ENCODE measurements around the gene CRISPLD2. TPM values are rescaled to one million over a fixed set of nuclear protein-coding genes. Genes with fewer than 3 reads are reported as not detected.

The CRISPLD2 gene, protein sequence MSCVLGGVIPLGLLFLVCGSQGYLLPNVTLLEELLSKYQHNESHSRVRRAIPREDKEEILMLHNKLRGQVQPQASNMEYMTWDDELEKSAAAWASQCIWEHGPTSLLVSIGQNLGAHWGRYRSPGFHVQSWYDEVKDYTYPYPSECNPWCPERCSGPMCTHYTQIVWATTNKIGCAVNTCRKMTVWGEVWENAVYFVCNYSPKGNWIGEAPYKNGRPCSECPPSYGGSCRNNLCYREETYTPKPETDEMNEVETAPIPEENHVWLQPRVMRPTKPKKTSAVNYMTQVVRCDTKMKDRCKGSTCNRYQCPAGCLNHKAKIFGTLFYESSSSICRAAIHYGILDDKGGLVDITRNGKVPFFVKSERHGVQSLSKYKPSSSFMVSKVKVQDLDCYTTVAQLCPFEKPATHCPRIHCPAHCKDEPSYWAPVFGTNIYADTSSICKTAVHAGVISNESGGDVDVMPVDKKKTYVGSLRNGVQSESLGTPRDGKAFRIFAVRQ
- 10 to 100 TPM; 12.7 to 15.8 TPM for total RNA-seq
- polyA plus RNA-seq (ENCODE audit: insufficient read length in 2 of 2): 1 to 10 TPM; 3.4 to 3.8 TPM
- long read RNA-seq, donor 1, full-length matches to known transcripts: 1 of 1 reads
- long read RNA-seq, donor 1, partial matches to known transcripts: 0 of 1 reads
- long read RNA-seq, donor 1, other reads (novel, unspliced or antisense): 0 of 1 reads
- long read RNA-seq, donor 2: 0 reads
- long read RNA-seq, donor 3, full-length matches to known transcripts: 2 of 2 reads
- long read RNA-seq, donor 3, partial matches to known transcripts: 0 of 2 reads
- long read RNA-seq, donor 3, other reads (novel, unspliced or antisense): 0 of 2 reads
- long read RNA-seq, donor 4, full-length matches to known transcripts: 1 of 1 reads
- long read RNA-seq, donor 4, partial matches to known transcripts: 0 of 1 reads
- long read RNA-seq, donor 4, other reads (novel, unspliced or antisense): 0 of 1 reads

DNA sequence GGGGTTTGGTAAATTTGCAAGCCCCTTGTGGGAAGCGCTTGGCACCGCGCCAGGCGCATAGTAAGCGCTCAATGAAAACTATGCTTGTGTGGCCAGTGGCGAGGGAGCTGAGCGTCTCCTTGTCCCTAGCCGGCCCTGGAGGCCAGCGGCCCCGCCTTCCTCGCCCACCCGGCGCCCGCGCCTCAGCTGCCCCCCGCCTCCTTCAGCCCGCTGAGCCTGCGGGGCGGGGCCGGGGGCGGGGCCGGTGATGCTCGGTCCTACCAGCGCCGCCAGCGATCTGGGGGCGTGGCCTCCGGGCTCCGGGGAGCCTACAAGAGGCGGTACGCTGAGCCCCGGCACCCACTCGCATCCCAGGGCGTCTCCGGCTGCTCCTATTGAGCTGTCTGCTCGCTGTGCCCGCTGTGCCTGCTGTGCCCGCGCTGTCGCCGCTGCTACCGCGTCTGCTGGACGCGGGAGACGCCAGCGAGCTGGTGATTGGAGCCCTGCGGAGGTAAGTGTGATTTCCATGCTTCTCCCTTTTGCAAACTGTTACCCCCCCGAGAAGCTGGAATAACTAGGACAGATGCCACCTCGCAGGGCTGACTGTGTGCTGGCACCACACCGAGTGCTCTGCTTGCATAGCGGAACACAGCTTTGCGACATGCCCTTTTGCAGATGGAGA is at the start of gene CRISPLD2:
Gene CRISPLD2, plus strand, starts transcription at position 342 of the 661 bp plus-strand sequence. CDS start 18,511 bp downstream, outside the sequence.
- peaks cover 7% of the 10 kb centered on the region for H3K27me3 ChIP-seq (ENCODE audit: control insufficient read depth, insufficient read depth, low read length)
- H3K27ac ChIP-seq (ENCODE audit: low read depth, low read length): no peak within 1 kb of the TSS
- DNase-seq (ENCODE audit: low read depth in 4 of 6, low spot score in 6 of 6): peak; percentile 73 to 98 (median 83)

DNA sequence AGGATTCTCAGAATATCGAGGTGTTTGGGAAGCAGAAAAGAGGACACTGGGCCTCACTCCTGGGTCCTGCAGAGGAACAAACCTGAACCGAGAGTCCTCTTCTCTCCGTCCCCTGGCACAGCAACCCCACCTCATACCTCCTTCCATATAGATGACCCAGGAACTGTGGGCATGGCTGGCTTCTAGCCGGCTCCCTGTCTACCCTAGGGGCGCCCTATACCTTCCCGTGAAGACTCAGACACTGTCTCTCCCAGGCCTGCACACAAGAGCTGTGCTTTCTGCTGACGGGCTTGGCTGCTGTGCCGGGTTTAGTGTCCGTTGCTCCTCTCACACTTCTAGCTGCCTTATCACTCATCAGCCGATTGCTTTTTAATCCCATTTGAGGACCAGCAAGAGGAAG is 46.5 kb upstream of the CRISPLD2 start:
- no peak overlapping the region for H3K27ac ChIP-seq (ENCODE audit: low read depth, low read length)
- H3K9me3 ChIP-seq (ENCODE audit: control insufficient read depth, insufficient read depth, low read length): no peaks in the 10 kb centered on the region
- no peaks in the 10 kb centered on the region for H3K4me1 ChIP-seq (ENCODE audit: control insufficient read depth, insufficient read depth, low read length)
- DNase-seq (ENCODE audit: low read depth in 4 of 6, low spot score in 6 of 6): no peak
- H3K27me3 ChIP-seq (ENCODE audit: control insufficient read depth, insufficient read depth, low read length): no peaks in the 10 kb centered on the region
- H3K4me3 ChIP-seq (ENCODE audit: low read depth, low read length): no peak overlapping the region
- H3K36me3 ChIP-seq (ENCODE audit: control insufficient read depth, insufficient read depth, low read length): peaks cover 63% of the 10 kb centered on the region
- WGBS (ENCODE audit: insufficient coverage): 88% methylated on average over 10 of the region's 10 CpGs

More for the DNA sequence above, at the start of gene CRISPLD2:
- 2% methylated on average over 53 of the region's 53 CpGs for WGBS (ENCODE audit: insufficient coverage)
- no peaks in the 10 kb centered on the region for H3K9me3 ChIP-seq (ENCODE audit: control insufficient read depth, insufficient read depth, low read length)
- H3K4me1 ChIP-seq (ENCODE audit: control insufficient read depth, insufficient read depth, low read length): peaks cover 23% of the 10 kb centered on the region
- H3K36me3 ChIP-seq (ENCODE audit: control insufficient read depth, insufficient read depth, low read length): no peaks in the 10 kb centered on the region
- H3K4me3 ChIP-seq (ENCODE audit: low read depth, low read length): peak within 1 kb of the TSS; percentile 52

DNA sequence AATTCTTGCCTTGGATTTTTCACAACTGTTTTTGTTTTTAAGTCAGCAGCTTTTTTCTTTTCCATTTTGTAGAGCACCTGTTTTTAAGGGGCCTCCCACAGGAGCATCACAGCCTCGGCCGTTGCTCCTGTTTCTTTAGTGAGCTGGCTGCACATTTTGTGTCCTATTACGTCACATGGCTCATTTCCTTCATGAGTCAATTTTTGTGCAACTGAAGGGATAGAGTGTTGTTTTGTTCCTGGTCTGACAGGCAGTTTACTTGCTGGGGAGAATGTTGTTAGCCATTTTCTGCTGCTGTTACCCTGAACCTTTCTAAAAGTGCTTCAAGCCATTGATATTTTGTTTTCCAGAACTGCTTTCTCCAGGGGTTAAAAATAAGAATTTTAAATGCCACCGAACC is 45.0 kb upstream of the CRISPLD2 start:
- H3K27ac ChIP-seq (ENCODE audit: low read depth, low read length): no peak overlapping the region
- H3K36me3 ChIP-seq (ENCODE audit: control insufficient read depth, insufficient read depth, low read length): peaks cover 59% of the 10 kb centered on the region
- no peaks in the 10 kb centered on the region for H3K27me3 ChIP-seq (ENCODE audit: control insufficient read depth, insufficient read depth, low read length)
- no peak overlapping the region for H3K4me3 ChIP-seq (ENCODE audit: low read depth, low read length)
- no peaks in the 10 kb centered on the region for H3K9me3 ChIP-seq (ENCODE audit: control insufficient read depth, insufficient read depth, low read length)
- no peak for DNase-seq (ENCODE audit: low read depth in 4 of 6, low spot score in 6 of 6)
- no peaks in the 10 kb centered on the region for H3K4me1 ChIP-seq (ENCODE audit: control insufficient read depth, insufficient read depth, low read length)
- WGBS (ENCODE audit: insufficient coverage): 56% methylated on average over 3 of the region's 4 CpGs

DNA sequence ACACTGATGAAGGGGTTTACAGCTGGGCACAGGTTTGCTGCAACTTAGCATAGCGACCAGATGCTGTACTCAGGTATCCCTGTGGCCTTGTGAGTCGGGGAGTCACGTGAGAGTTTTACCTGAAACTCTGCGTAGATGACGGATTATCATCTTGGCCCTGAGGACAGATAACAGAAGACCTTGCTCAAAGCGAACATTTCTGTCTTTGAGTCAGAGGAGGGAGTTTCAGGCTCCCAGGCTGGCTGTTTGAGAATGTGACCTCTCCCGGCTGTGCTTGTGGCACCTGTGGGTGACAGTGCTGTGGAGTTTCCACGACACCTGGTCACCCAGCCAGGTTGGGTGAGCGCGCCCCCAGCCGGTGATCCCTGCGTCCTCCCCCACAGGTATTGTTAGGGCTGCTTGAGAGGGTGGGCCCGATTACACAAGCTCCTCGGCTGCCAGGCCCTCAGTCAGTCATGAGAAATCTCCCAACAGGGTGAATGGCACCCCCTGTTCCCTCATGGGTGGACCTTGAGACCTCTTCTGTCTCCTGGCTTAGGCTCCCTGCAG is 44.4 kb upstream of the CRISPLD2 start:
- H3K36me3 ChIP-seq (ENCODE audit: control insufficient read depth, insufficient read depth, low read length): peaks cover 62% of the 10 kb centered on the region
- H3K27ac ChIP-seq (ENCODE audit: low read depth, low read length): no peak overlapping the region
- no peaks in the 10 kb centered on the region for H3K9me3 ChIP-seq (ENCODE audit: control insufficient read depth, insufficient read depth, low read length)
- H3K4me3 ChIP-seq (ENCODE audit: low read depth, low read length): no peak overlapping the region
- WGBS (ENCODE audit: insufficient coverage): 89% methylated on average over 9 of the region's 14 CpGs
- H3K27me3 ChIP-seq (ENCODE audit: control insufficient read depth, insufficient read depth, low read length): no peaks in the 10 kb centered on the region
- DNase-seq (ENCODE audit: low read depth in 4 of 6, low spot score in 6 of 6): no peak
- no peaks in the 10 kb centered on the region for H3K4me1 ChIP-seq (ENCODE audit: control insufficient read depth, insufficient read depth, low read length)

DNA sequence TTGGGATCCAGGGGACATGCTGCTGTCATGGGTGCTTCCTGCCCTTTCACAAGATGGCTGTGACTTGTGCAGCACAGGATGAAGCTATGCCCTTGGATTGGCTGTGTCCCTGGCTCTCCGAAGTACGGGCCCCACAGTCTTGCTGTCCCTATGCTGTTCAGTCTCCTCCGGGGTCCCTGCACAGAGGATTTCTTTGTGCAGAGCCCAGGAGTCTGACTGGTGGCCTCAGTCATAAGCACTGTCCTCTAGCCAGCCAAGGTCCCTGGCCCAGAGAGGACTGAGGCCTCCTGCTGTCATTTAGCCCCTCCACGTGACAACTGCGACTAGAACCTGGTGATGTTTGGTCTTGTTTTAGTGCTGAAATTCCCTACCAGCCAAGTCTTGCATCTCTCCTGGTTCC is 42.4 kb upstream of the CRISPLD2 start:
- H3K4me3 ChIP-seq (ENCODE audit: low read depth, low read length): no peak overlapping the region
- DNase-seq (ENCODE audit: low read depth in 4 of 6, low spot score in 6 of 6): no peak
- H3K36me3 ChIP-seq (ENCODE audit: control insufficient read depth, insufficient read depth, low read length): peaks cover 58% of the 10 kb centered on the region
- H3K27me3 ChIP-seq (ENCODE audit: control insufficient read depth, insufficient read depth, low read length): no peaks in the 10 kb centered on the region
- no peaks in the 10 kb centered on the region for H3K9me3 ChIP-seq (ENCODE audit: control insufficient read depth, insufficient read depth, low read length)
- peaks cover 6% of the 10 kb centered on the region for H3K4me1 ChIP-seq (ENCODE audit: control insufficient read depth, insufficient read depth, low read length)
- no peak overlapping the region for H3K27ac ChIP-seq (ENCODE audit: low read depth, low read length)
- 68% methylated on average over 3 of the region's 5 CpGs for WGBS (ENCODE audit: insufficient coverage)

DNA sequence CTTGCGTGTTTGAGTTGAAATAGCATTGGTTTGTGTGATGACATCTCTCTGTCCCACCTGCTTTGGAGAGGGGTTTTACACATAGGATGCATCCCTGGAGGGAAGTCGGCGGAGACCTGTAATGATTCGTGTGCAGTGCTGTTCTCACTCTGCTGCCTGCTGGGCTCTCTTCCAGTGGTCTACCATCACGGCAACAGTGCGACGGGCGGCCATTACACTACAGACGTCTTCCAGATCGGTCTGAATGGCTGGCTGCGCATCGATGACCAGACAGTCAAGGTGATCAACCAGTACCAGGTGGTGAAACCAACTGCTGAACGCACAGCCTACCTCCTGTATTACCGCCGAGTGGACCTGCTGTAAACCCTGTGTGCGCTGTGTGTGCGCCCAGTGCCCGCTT is 41.1 kb upstream of the CRISPLD2 start:
- H3K4me3 ChIP-seq (ENCODE audit: low read depth, low read length): no peak overlapping the region
- 98% methylated on average over 14 of the region's 18 CpGs for WGBS (ENCODE audit: insufficient coverage)
- no peak for DNase-seq (ENCODE audit: low read depth in 4 of 6, low spot score in 6 of 6)
- no peak overlapping the region for H3K27ac ChIP-seq (ENCODE audit: low read depth, low read length)
- peaks cover 6% of the 10 kb centered on the region for H3K4me1 ChIP-seq (ENCODE audit: control insufficient read depth, insufficient read depth, low read length)
- H3K27me3 ChIP-seq (ENCODE audit: control insufficient read depth, insufficient read depth, low read length): no peaks in the 10 kb centered on the region
- peaks cover 51% of the 10 kb centered on the region for H3K36me3 ChIP-seq (ENCODE audit: control insufficient read depth, insufficient read depth, low read length)
- H3K9me3 ChIP-seq (ENCODE audit: control insufficient read depth, insufficient read depth, low read length): no peaks in the 10 kb centered on the region

DNA sequence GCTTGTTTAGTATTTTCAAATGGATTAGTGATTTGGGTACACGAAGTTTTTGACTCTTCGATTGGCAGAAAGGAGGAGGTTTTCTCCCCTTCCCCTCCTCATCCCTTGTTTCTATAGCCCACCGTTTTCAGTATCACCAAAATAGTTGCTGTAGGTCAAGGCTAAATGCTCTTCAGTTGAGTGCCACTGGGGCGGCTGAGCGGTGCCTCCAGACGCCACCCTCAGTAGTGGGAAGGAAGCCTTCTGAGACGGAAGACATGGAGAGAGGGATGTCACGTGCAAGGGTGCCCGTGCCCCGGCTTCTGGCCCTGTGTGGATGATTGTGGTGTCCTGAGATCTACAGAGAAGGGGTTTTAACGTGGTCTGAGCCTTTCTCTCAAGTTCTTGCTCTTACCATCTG is 39.7 kb upstream of the CRISPLD2 start:
- Histone ChIP-seq H3K4me3 (ENCODE audit: low read depth, low read length) (no peak overlapping the region), H3K27me3 (ENCODE audit: control insufficient read depth, insufficient read depth, low read length) (no peaks in the 10 kb centered on the region), H3K36me3 (ENCODE audit: control insufficient read depth, insufficient read depth, low read length) (peaks cover 39% of the 10 kb centered on the region), H3K4me1 (ENCODE audit: control insufficient read depth, insufficient read depth, low read length) (peaks cover 6% of the 10 kb centered on the region), H3K9me3 (ENCODE audit: control insufficient read depth, insufficient read depth, low read length) (no peaks in the 10 kb centered on the region), H3K27ac (ENCODE audit: low read depth, low read length) (no peak overlapping the region)
- 96% methylated on average over 8 of the region's 11 CpGs for whole genome bisulfite sequencing (ENCODE audit: insufficient coverage)
- DNase-seq (ENCODE audit: low read depth in 4 of 6, low spot score in 6 of 6): no peak

DNA sequence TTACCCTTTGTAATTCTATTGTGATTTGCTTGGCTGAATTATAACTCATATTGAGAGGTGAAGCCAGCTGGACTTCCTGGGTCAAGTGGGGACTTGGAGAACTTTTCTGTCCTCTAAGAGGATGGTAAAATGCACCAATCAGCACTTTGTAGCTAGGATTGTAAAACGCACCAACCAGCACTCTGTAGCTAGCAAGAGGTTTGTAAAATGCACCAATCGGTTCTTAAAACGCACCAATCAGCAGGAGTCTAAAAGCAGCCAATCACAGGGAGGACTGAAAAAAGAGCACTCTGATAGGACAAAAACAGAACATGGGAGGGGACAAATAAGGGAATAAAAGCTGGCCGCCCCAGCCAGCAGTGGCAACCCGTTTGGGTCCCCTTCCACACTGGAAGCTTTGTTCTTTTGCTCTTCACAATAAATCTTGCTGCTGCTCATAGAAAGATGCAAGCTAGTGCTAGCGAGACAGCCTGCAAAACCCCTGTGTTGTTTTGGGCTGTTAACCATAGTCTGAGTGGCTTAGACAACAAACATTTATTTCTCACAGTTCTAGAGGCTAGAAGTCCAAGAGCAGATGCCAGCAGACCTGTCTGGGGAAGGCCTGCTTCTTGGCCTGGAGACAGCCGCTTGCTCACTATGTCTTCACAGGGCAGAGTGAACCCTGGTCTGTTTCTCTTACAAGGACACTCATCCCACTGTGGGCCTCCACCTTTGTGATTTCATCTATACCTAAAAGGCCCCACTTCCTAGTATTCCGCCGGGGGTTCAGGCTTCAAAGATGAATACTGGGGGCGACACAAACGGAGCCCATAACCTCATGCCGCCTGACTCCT is 39.0 kb upstream of the CRISPLD2 start:
- no peak overlapping the region for H3K27ac ChIP-seq (ENCODE audit: low read depth, low read length)
- H3K4me3 ChIP-seq (ENCODE audit: low read depth, low read length): no peak overlapping the region
- WGBS (ENCODE audit: insufficient coverage): 87% methylated on average over 10 of the region's 12 CpGs
- no peaks in the 10 kb centered on the region for H3K9me3 ChIP-seq (ENCODE audit: control insufficient read depth, insufficient read depth, low read length)
- DNase-seq (ENCODE audit: low read depth in 4 of 6, low spot score in 6 of 6): peak in 1 of 6 donors; percentile 41
- H3K4me1 ChIP-seq (ENCODE audit: control insufficient read depth, insufficient read depth, low read length): peaks cover 11% of the 10 kb centered on the region
- H3K27me3 ChIP-seq (ENCODE audit: control insufficient read depth, insufficient read depth, low read length): no peaks in the 10 kb centered on the region
- peaks cover 34% of the 10 kb centered on the region for H3K36me3 ChIP-seq (ENCODE audit: control insufficient read depth, insufficient read depth, low read length)
